Measurements from ENCODE around the gene GPR155.

- TF ChIP-seq TAF1 (IDR thresholded peaks at IDR 0.05; ENCODE audit: low read depth) (no peak), EGR1 (IDR thresholded peaks at IDR 0.05) (no peak), FOXM1 (IDR thresholded peaks at IDR 0.05; ENCODE audit: borderline replicate concordance, low read depth) (no peak), YY1 (IDR thresholded peaks at IDR 0.05; ENCODE audit: low read depth) (no peak), MAX (IDR thresholded peaks at IDR 0.05) (no peak), NFIC (IDR thresholded peaks at IDR 0.05) (no peak), RAD21 (IDR thresholded peaks at IDR 0.05; ENCODE audit: low read depth) (no peak), TCF12 (IDR thresholded peaks at IDR 0.05; ENCODE audit: low read depth) (no peak; the same call in 1 of the 2 replicates), EP300 (IDR thresholded peaks at IDR 0.05; ENCODE audit: borderline replicate concordance) (no peak), CEBPB (IDR thresholded peaks at IDR 0.05) (no peak), TEAD4 (IDR thresholded peaks at IDR 0.05) (no peak), REST (IDR thresholded peaks at IDR 0.05; ENCODE audit: low read depth) (no peak), USF1 (IDR thresholded peaks at IDR 0.05) (no peak), ZBTB7A (IDR thresholded peaks at IDR 0.05; ENCODE audit: low read depth) (0 out of 2 replicates have a peak, but pooled peaks have one; percentile 35)
Measured at GRCh38 chr2:174486563-174487107, at the start of gene GPR155.

All from Ishikawa (cell line).